DND-41 (cell line): ENCODE data around the gene RTRAF.

Experiments used
- ATAC-seq: fragments of 200-7000 bp; cut with Tn5 transposase; 3 replicates; pipeline ENCODE4 v1.9.1; 2021; ENCODE audit warnings: low read depth; ENCODE audit not compliant: insufficient read depth
- DNase-seq: peaks from one replicate; pipeline ENCODE4 v3.0.0-alpha.2; 2020
- H2AFZ ChIP-seq: 2 replicates; pipeline ENCODE4 v1.6.0; 2012; ENCODE audit warnings: low read depth, low read length
- H3K27ac ChIP-seq: 2 replicates; pipeline ENCODE4 v1.5.1; 2012; ENCODE audit warnings: low read length, inconsistent platforms
- H3K27me3 ChIP-seq: fragments of 200-600 bp; sonication (generic); 2 replicates; pipeline ENCODE4 v1.6.0; 2012; ENCODE audit warnings: low read length, mild to moderate bottlenecking, inconsistent platforms; ENCODE audit not compliant: insufficient read depth, poor library complexity
- H3K36me3 ChIP-seq: 2 replicates; pipeline ENCODE4 v1.5.1; 2012; ENCODE audit warnings: low read length, inconsistent platforms; ENCODE audit not compliant: insufficient read depth
- H3K4me1 ChIP-seq: 2 replicates; pipeline ENCODE4 v1.5.1; 2012; ENCODE audit warnings: mild to moderate bottlenecking, low read length; ENCODE audit not compliant: insufficient read depth
- H3K4me2 ChIP-seq: 2 replicates; pipeline ENCODE4 v1.6.0; 2012; ENCODE audit warnings: mild to moderate bottlenecking, moderate library complexity, low read length, inconsistent platforms; ENCODE audit not compliant: insufficient read depth
- H3K4me3 ChIP-seq, 2 experiments: fragments of 200-600 bp in 1 of 2; shearing (Covaris generic) in 1 of 2; 2 replicates each; pipeline ENCODE4 v1.5.1; 2012 to 2016; ENCODE audit warnings: inconsistent platforms in 2 of 2, low read length in 2 of 2, mild to moderate bottlenecking in 2 of 2, low read depth in 1 of 2, moderate library complexity in 1 of 2
- H3K79me2 ChIP-seq: 2 replicates; pipeline ENCODE4 v1.6.0; 2012; ENCODE audit warnings: low read length, inconsistent platforms; ENCODE audit not compliant: insufficient read depth
- H3K9ac ChIP-seq: 2 replicates; pipeline ENCODE4 v1.6.0; 2012; ENCODE audit warnings: low read depth, mild to moderate bottlenecking, inconsistent platforms, low read length, moderate library complexity
- H3K9me3 ChIP-seq: 2 replicates; pipeline ENCODE4 v1.5.1; 2012; ENCODE audit warnings: low read length, moderate library complexity, mild to moderate bottlenecking, inconsistent platforms; ENCODE audit not compliant: insufficient read depth, severe bottlenecking
- H4K20me1 ChIP-seq: 2 replicates; pipeline ENCODE4 v1.6.0; 2012; ENCODE audit warnings: low read length; ENCODE audit not compliant: insufficient read depth
- EZH2 ChIP-seq: IDR thresholded peaks from 3 replicates; pipeline ENCODE4 v1.6.1; 2012; ENCODE audit warnings: borderline replicate concordance, low read depth, mild to moderate bottlenecking, moderate library complexity, low read length, inconsistent platforms; ENCODE audit not compliant: severe bottlenecking
- TF ChIP-seq, protein P1 (sequence below): IDR thresholded peaks from 2 replicates; pipeline ENCODE4 v1.5.1; 2012; ENCODE audit warnings: borderline replicate concordance, low read length, moderate library complexity, mild to moderate bottlenecking; ENCODE audit not compliant: poor library complexity, severe bottlenecking; ENCODE audit errors: extremely low read depth

RTRAF gene

DNA sequence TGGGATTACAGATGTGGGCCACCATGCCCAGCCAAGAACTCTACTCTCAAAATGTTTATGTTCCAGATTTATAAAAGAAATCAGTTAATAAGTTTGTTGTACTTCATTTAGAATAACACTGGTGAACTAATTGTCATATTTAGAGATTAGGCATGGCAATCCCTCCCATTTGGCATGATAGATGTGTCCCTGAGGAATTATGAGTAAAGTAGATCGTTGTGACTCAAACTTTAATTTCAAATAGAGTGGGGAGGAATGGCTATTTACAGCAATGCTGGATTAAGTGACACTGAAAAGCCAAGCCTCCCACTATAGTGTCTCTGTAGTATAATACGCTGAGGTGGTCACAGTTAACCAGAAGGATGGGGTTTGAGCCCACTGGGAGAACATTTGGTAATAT is 39.3 kb upstream of the RTRAF start:
- Histone ChIP-seq H3K9me3 (no peaks in the 10 kb centered on the region), H3K27me3 (no peaks in the 10 kb centered on the region), H3K4me3 (no peak overlapping the region), H4K20me1 (0 out of 2 replicates have a peak, but pooled peaks cover 4% of the 10 kb centered on the region), H3K36me3 (peaks cover 67% of the 10 kb centered on the region), H3K79me2 (peaks cover 15% of the 10 kb centered on the region), H3K27ac (no peak overlapping the region), H3K4me1 (no peaks in the 10 kb centered on the region), H3K9ac (no peak overlapping the region), H2AFZ (no peak overlapping the region), H3K4me2 (no peak overlapping the region)
- DNase-seq (no peak), ATAC-seq (no peak)
- TF ChIP-seq EZH2 = no peak
- TF ChIP-seq, protein P1, sequence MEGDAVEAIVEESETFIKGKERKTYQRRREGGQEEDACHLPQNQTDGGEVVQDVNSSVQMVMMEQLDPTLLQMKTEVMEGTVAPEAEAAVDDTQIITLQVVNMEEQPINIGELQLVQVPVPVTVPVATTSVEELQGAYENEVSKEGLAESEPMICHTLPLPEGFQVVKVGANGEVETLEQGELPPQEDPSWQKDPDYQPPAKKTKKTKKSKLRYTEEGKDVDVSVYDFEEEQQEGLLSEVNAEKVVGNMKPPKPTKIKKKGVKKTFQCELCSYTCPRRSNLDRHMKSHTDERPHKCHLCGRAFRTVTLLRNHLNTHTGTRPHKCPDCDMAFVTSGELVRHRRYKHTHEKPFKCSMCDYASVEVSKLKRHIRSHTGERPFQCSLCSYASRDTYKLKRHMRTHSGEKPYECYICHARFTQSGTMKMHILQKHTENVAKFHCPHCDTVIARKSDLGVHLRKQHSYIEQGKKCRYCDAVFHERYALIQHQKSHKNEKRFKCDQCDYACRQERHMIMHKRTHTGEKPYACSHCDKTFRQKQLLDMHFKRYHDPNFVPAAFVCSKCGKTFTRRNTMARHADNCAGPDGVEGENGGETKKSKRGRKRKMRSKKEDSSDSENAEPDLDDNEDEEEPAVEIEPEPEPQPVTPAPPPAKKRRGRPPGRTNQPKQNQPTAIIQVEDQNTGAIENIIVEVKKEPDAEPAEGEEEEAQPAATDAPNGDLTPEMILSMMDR = no peak

DNA sequence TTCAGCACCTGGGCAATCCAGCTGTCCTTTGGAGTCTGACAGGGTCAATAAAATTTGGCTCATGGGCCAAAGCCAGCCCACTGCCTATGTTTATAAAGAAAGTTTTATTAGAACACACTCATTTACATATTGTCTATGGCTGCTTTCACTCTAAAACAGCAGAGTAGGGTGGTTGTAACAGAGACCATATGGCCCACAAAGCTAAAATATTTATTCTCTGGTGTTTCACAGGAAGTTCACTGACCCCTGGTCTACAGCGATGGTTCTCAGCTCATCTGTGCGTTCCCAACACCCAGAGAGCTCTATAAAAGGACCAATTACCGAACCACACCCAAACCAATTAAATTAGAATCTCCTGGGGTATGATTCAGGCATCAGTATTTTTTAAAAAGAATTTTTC is 37.7 kb upstream of the RTRAF start:
- DNase-seq = no peak
- TF ChIP-seq, protein P1 = no peak
- no peak for TF ChIP-seq EZH2
- H3K9me3 ChIP-seq = no peaks in the 10 kb centered on the region
- no peak overlapping the region for H3K4me2 ChIP-seq
- 0 out of 2 replicates have a peak, but pooled peaks cover 4% of the 10 kb centered on the region for H4K20me1 ChIP-seq
- H3K27ac ChIP-seq = no peak overlapping the region
- no peak overlapping the region for H3K4me3 ChIP-seq
- no peaks in the 10 kb centered on the region for H3K4me1 ChIP-seq
- peaks cover 12% of the 10 kb centered on the region for H3K79me2 ChIP-seq
- H3K27me3 ChIP-seq = no peaks in the 10 kb centered on the region
- peaks cover 73% of the 10 kb centered on the region for H3K36me3 ChIP-seq
- no peak overlapping the region for H2AFZ ChIP-seq
- no peak for ATAC-seq
- H3K9ac ChIP-seq = no peak overlapping the region

DNA sequence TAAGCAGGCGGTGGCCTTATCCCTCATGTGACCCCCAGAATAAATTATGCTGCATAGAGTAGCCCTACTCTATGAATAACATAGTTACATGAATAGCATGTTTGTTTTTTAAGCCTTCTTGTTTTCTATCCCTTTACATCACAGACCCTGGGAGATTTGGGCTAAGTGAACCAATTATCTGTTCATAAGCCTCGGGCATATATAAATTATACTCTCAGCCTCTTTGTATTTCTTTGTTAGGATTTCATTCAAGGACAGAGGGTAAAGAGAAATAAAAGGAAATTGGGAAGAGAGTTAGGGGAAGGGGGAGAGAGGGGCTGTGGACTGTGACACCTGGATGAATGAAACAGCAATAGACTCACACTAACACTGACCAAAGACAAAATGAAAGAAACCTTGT is 35.3 kb upstream of the RTRAF start:
- H3K36me3 ChIP-seq = peaks cover 97% of the 10 kb centered on the region
- H3K79me2 ChIP-seq = peaks cover 10% of the 10 kb centered on the region
- H4K20me1 ChIP-seq = 0 out of 2 replicates have a peak, but pooled peaks cover 4% of the 10 kb centered on the region
- no peak for DNase-seq
- H3K4me2 ChIP-seq = no peak overlapping the region
- no peak overlapping the region for H2AFZ ChIP-seq
- H3K9me3 ChIP-seq = peaks cover 12% of the 10 kb centered on the region
- no peaks in the 10 kb centered on the region for H3K27me3 ChIP-seq
- H3K9ac ChIP-seq = no peak overlapping the region
- no peaks in the 10 kb centered on the region for H3K4me1 ChIP-seq
- no peak for ATAC-seq
- TF ChIP-seq, protein P1 = no peak
- no peak for TF ChIP-seq EZH2
- H3K4me3 ChIP-seq = no peak overlapping the region
- H3K27ac ChIP-seq = no peak overlapping the region

DNA sequence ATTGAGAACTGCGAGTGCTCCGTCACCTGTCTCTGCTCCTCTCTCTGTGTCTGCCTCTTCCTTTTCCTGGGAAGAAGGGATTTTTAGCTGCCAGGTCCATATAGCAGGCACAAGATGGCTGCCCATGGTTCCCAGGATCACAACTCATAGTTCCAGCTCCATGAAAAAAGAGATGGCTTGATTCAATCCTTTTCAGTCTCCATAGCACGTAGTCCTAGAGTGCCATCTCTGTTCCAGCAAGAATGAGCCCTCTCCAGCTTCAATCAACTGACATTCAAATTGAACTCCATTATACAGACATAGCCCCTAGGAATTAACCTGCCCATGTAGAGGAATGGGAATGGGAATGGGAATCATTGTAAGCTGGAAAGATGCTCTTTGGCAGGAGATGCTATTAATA is 34.7 kb upstream of the RTRAF start:
- H3K27me3 ChIP-seq = no peaks in the 10 kb centered on the region
- DNase-seq (no peak), ATAC-seq (no peak)
- 0 out of 2 replicates have a peak, but pooled peaks cover 4% of the 10 kb centered on the region for H4K20me1 ChIP-seq
- no peak overlapping the region for H3K27ac ChIP-seq
- H3K4me1 ChIP-seq = no peaks in the 10 kb centered on the region
- H2AFZ ChIP-seq = no peak overlapping the region
- TF ChIP-seq, protein P1 = peak; percentile 14
- no peak for TF ChIP-seq EZH2
- peaks cover 12% of the 10 kb centered on the region for H3K9me3 ChIP-seq
- no peak overlapping the region for H3K9ac ChIP-seq
- H3K36me3 ChIP-seq = peaks cover 100% of the 10 kb centered on the region
- H3K4me2 ChIP-seq = no peak overlapping the region
- peaks cover 15% of the 10 kb centered on the region for H3K79me2 ChIP-seq
- H3K4me3 ChIP-seq = no peak overlapping the region
